ENCODE results near the gene TTLL12.

- TF ChIP-seq CTCF (IDR thresholded peaks at IDR 0.05; ENCODE audit: low read depth, low read length, poor library complexity, severe bottlenecking) (no peak), EZH2phosphoT487 (IDR thresholded peaks at IDR 0.05; ENCODE audit: borderline replicate concordance, low read length) (no peak)
Observed at GRCh38 chr22:43154887-43155536, 31.9 kb downstream of the TTLL12 start.
